LoVo (cell line): ENCODE results near the gene VSNL1.

Experiments used
- DNase-seq: peaks from one replicate; pipeline ENCODE4 v3.0.0-alpha.2; 2016; ENCODE audit warnings: low spot score

The VSNL1 gene

DNA sequence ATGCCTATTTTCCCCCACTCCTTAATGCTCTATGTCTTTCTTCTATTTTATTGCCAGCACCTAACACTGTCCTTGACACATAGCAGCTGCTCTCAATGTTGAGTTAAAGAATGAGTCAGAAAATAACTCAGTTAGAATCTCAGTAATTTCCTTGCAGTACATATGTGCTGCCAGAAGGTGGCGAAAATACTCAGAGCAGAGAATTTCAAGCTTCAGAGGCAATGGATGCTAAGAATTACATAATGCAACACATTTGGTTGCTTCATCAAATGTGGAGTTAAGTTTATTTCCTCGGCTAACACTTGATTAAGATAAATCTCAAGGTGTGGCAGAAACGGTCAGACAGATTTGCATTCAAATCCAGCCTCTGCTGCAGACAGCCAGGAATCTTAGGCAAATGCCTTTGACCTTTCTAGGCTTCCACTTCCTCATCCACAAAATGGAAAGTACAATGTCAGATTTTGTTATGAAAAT lies 105.6 kb downstream of the VSNL1 start:
- peak; percentile 82 for DNase-seq

DNA sequence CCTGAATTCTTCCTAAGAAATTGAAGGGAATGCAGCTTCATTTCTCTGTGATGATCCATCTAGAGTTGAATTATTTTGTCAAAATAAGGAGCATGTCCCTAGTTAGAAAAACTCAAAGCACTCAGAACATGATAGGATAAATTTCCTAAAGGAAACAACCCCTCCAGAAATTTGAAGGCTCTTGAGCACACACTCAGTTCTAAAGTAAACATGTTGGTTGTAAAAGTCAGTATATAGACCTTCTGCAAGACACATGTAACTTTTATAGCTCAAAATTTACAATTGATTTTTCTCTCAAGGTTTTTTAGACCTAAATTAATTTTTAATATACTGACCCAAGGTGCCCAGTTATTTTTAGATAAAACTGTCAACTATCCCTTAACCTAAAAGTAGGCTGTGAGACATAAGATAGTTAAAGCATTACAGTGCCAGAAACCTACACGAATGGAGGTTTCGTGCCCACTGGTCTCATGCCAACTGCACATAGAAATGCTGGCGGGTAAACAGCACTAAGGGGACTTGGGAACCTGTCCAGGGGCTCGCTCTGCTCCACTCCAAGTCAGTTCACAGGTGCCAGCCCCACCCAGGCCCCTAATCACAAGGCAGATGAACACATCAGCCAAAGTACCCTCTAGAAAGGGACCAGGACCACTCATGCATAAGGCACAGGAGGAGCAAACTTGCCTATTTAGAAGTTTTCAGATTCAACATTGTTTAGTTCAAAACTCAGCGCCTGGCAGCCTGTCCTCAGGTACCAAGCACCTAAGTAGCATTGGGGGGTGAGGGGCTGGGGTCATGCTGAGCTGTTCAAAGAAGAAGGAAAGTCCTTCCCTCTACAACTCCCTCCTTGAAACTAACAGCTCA lies 106.6 kb downstream of the VSNL1 start:
- no peak for DNase-seq

DNA sequence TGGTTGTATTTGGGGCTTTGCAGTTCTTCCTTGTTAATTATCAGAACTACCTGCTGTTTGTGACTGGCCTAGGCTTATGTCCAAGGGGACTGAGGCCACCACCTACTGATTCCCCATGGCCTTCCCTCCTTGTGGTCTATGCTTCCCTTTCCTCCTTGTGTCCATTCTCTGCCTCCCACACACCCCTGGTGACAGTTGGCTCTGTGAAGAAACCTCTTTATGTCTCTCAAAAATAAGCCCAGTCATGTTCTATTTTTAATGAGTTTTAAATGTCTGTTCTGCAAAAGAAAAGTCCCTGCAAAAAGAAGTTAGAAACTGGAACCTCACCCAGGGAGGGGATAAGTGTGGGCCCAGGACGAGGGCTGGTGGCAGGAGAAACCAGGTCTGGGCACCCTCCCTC lies 108.1 kb downstream of the VSNL1 start:
- DNase-seq = no peak

DNA sequence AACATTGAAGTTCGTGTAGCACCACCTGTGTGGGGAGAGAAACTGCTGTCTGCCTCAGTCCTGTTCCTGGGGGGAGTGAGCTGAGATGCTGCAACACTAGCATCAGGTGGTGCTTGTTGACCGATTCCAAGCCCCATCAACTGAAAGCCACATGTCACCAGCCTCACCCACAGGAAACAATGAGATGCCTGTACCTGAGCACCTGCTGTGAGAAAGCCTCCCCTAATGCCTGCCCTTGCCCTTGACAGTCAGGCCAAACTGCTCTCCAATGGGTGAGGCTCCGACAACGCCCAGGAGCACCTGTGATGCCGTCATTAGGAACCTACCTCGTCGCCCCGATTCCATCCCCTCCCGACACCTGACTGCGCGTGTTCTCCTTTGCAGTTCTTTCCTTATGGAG lies 108.5 kb downstream of the VSNL1 start:
- no peak for DNase-seq

DNA sequence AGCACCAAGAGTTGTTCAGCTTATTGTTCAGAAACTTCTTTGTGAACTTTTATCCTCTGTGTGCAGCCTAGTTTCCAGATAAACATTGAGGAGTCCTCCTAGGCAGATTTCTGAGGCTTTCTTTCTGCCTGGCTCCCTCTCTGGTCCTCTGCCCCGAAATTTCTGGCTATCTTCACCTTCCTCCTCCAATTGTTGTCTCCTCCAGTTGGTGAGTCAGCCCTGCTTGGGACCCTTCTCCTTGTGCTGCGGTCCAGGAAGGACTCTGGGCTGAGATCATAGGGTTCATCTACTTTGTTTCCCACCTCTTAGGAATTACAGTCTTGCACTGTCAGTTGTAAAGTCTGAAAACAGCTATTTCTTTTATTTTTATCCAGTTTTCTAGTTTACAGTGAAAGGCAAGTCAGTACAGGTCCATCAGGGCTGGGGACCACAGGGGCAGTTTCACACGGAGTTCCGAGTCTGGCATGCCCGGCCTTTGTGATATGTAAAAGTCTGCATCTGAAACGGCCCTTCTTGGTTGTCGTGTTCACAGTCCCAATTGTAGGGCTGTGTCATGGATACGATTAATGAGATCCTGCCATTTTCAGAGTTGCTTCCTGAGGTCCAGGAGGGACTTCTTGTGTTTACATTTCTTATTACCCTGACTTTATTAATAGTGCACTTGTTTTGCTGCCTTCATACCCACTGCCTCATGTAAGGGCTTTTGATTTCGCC lies 112.3 kb downstream of the VSNL1 start:
- DNase-seq = no peak

DNA sequence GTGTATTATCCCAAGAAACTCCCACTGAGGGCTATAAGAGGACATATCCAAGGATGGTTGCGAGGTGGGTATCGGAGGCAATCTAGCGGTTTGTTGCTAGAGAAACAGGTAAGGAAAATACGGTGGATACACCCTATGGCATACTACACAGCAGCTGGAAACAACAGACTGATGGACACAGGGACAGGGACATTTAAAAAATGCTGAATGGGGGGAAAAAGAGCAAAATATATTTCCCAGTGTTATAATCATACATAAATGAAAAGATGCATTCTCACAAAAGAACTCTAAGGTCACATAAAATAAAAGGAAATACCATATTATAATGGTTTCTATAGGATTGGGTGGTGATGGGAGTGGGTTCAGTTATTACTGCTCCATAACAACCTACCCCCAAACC lies 117.3 kb downstream of the VSNL1 start:
- no peak for DNase-seq

DNA sequence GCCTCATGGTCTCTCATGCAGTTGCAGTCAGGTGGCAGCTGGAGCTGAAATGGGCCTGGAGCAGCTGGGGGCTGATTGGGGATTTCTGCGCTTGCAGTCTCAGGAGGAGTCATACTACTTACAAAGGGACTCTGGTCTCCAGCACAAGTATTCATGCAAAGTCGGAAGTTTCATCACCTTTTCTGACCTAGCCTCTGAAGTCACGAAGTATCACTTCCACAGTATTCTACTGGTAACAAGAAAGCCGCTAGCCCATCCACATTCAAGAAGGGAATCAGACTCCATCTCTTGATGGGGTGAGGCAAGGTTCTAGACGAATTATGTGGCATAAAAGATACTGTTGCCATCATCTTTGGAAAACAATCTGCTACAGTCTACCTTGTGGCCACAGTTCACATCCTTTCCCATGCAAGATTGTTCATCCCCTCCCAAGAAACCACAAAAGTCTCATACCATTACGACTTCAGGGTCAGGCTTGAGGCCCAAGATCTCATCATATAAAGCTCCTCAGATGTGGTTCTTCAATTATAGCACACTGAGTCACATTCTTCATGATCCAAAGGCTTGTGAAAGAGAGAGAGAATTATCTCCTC lies 117.9 kb downstream of the VSNL1 start:
- DNase-seq = peak; percentile 26

DNA sequence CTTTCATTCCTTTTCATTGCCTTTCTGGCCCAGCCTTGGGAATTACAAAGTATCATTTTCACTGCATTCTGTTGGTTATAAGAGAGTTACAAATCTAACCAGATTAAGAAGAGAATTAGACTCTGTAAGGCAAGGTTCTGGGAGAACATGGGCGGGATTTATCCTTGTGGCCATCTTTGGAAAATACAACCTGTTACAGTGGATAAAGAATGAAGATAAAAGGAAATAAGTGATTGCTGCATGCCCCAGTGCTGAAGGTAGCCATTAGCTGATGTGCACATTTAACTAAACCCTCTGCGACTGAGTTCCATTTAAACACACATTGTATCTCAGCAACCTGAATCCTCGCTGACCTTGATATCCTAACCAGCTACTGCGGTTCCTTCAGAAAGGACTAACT lies 119.7 kb downstream of the VSNL1 start:
- no peak for DNase-seq

DNA sequence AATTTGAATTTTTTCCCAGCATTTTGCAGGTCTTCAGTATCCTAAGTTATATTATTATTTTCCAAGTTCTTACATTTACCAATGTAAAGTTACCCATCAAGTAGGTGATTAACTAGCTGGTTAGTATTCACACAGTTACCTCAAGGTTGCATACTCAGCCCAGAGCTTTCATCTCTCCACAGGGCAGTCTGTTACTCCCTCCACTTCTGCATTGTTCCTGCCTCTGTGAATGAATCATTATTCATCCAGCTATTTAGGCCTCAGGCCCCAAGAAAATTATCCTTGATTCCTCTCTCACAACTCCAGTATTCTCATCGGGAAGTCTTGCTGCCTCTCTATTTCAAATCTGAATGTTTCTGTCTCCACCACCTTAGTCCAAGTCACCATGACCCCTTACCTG lies 121.0 kb downstream of the VSNL1 start:
- no peak for DNase-seq

DNA sequence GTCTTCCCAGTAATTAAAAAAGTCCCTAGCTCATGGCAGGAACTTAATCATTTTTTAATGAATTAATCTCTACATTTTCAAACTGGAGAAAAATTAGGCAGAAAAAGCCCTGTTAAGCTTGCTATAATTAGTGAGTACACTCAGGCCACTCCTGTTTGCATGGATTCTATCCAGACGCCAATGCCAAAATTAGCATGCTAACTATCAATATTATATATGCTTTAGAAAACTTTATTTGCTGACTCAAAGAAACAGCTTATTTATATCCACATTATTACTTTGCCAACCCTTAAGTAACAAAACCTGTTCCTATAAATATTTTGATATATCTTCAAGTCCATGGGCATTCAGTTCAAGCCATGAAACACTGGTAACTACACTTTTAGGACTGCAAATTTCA lies 122.2 kb downstream of the VSNL1 start:
- no peak for DNase-seq

DNA sequence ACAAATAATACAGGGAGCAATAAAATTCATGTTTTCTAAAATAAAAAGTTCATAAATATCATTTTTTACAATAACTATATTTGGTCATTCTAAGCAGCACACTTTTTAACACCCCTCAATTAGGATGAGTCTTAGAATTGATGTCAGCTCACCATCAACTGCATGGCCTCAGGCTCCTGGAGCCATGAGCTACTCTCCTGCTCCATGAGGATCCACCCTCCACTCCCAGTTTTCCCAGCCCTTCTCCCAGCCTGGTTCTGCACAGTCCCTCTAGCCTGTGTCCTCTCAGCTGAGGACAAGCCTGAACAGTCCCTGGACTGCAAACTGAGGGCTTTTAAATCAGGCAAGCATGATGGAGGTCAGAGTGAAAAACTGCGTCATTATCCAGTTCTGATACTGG lies 124.0 kb downstream of the VSNL1 start:
- no peak for DNase-seq

DNA sequence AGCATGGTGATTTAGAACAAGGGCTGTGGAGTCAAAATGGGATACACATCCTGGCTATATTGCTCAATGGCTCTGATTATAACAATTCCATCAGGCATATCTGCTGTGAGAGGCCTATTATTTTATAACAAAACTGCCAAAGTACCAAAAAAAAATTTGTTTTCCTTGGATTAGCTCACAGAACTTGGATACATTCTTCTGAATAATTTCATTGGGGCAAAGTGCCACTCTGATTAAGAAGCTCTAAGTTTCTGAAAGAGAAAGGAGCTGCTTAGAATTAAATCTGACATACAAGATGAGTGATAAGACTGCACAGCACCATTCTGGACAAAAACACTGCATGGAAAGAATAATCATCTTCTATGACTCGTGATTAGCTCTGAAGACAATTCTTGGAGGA lies 127.4 kb downstream of the VSNL1 start:
- DNase-seq = no peak

DNA sequence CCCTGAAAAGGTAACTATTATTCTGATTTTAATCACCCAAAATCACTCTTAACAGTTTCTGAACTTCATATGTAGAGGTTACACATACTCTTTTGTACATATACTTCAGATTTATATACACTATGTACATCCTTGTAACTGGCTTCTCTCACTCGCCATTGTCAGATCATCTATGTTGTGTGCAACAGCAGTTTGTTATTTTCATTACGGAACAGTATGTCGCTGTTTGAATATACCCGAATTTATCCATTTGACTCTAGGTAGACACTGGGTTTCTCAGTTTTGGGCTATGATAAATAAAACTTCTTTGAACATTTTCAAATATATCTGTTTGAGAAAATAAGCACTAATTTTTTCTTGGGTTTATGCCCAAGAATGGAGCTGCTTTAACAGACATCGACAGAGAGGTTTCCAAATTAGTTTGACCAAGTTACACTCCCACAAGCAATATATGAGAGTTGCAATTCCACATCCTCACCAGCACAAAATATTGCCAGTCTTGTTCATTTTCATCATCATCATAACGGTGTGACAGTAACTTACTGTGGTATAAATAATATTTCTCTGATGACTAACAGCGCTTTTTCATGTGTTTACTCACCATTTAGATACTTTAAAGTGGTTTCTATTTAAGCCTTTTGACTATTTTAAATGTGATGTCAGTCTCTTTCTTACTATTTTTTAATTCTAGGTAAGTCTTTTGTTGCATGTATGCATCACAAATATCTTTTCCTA lies 132.3 kb downstream of the VSNL1 start:
- DNase-seq = peak; percentile 38

DNA sequence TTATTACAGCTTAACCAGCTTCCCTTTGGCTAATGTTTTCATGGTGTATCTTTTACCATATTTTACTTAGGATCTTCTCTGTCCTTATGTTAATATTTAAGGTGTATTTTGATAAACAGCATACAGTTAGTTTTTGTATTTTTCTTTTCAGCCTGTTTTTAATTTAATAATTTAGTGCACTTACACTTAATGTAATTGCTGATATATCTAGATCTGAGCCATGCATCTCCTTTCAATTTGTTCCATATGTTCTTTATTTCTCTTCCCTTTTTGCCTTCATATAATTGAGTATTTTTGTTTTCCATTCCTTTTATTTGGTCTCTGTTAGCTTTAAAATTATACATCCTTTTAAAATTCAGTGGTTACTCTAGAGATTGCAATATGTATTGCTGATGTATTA lies 134.3 kb downstream of the VSNL1 start:
- DNase-seq = no peak

DNA sequence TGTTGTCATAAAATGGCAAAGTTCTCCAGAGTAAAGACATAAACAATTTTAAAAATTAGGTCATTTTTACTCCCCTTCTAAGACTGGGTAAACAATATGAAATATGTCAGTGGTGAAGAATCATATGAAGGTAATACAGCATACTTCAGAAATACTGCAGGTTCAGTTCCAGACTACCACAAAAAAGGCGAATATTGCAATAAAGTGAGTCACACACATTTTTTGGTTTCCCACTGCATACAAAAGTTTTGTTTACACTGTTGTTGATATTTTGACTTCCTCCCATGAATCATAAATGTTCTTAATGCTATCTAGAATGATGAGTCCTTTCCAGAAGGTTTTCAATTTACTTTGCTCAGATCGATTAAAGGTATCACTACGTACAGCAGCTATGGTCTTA lies 139.6 kb downstream of the VSNL1 start:
- DNase-seq = peak; percentile 27

DNA sequence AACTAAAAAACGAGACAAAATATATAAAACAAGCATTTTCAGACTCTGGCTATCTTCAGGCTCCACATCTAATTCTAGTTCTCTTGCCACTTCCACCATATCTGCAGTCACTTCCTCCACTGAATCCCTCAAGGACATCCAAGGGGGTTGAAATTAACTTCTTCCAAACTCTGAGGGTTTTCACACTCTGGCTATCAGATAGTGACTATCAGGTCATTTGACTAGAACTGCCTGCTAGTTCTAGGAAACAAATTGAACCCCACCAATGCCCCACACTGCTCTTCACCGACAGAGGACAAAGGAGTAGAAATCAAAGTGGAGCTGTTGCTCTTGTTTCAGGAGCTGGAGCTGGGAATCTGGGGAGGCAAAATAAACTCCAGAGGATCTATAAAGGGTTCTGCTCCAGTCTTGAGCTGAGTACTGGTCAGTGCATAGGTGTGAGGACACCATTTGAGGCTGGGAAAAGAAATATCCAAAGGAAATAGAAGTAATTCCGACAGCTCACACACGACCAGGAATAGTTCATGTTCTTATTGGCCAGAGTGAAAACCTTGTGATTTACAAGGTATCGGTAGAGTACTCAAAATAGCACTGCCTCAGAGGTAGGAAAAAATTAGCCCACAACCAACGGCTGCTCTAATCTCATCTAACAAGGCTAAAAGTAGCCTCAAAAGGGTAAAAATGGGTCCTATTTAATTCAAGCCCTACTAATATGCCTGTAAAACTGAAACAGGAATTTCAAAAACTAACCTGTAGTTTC lies 141.8 kb downstream of the VSNL1 start:
- no peak for DNase-seq

DNA sequence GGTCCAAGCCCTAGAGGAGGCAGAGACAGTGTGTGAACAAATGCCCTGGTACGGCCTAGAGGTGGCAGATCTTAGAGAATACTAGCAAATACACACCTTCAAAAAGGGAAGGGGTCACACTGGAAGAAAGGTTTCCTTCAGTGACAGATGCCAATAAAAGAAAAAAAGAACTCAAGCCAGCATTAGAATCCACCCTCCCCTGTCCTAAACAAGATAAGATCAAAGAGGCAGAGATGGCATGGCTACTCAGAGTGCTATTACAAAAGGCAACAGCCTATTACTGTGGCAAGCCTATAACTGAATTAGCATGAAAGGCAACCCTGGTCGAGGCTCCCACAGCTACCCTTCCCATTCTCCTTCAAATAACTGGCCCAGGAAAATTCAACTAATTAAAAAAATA lies 143.5 kb downstream of the VSNL1 start:
- no peak for DNase-seq

DNA sequence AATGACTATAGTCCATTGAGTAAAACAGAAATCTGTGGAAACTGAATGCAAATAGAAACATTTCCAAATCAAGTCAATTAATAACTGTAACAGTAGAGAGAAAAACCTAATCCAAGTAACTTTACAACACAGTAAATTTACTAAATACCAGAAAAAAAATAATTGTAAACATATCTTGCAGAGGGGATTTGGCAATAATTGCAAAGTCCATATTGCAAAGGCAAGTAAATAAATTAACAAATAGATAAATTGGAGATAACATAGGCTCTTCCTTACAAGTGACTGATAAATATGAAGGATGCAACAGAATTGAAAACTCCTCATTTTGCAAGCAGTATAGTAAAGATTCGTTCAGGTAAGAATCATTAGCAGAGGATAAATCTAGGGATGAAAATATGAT lies 148.1 kb downstream of the VSNL1 start:
- no peak for DNase-seq

DNA sequence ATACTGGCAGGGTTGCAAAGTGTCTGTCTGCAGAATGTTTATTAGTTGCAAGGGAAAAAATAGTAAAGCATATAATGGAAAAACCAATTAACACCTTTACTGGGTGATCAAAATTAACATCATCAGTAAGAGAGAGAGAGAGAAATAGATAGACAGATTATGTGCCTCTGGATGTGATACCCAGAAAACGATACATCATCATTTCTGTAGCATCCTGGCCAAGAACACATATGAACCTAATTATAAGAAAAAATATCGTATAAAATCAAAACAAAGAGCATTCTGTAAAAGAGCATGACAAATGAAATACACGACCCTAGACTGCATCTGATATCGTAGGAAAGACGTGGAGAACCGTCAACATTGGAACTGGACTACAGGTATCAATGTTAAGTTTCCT lies 148.5 kb downstream of the VSNL1 start:
- no peak for DNase-seq

DNA sequence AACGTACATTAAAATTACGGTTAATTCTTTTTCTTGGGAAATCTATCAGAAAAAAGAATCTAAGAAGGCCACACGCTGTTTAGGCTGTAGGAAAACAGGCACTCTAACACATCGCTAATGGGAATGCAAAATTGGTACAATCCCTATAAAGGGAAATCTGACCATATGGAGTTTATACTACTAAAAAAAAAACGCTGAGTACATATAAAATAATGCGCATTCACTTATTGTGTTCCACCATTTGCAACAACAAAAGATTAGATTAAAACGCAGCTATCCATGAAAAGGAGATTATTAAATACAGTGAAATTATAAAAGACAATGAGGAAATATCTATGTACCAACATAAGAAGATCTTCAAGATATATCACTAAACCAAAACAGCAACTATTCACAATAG lies 150.3 kb downstream of the VSNL1 start:
- DNase-seq = no peak
